LoVo (cell line): Measurements from ENCODE around the gene PXK.

Experiments
- DNase-seq: peaks from one replicate; pipeline ENCODE4 v3.0.0-alpha.2; 2016; ENCODE audit warnings: low spot score

PXK gene

GRCh38 chr3:58466899-58467563 is 134.3 kb downstream of the PXK start:
- no peak for DNase-seq

DNA sequence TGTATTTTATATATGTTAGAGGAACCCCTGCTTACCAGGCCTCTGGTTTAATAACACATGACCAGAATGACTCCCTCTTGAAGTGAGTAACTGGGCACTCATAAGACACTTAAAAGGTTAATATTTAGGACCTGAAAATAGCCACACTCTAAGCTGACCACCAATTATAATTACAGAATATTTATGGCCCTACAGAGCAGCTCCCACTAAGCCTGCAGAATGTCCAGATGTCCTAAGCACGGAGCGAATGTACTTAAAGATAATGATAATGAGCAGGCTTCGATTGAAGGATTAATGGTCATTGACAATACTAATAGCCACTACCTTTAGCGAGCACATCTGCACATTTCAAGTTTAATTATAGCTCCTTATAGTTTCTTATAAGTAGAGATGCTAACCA is 136.4 kb downstream of the PXK start:
- no peak for DNase-seq

DNA sequence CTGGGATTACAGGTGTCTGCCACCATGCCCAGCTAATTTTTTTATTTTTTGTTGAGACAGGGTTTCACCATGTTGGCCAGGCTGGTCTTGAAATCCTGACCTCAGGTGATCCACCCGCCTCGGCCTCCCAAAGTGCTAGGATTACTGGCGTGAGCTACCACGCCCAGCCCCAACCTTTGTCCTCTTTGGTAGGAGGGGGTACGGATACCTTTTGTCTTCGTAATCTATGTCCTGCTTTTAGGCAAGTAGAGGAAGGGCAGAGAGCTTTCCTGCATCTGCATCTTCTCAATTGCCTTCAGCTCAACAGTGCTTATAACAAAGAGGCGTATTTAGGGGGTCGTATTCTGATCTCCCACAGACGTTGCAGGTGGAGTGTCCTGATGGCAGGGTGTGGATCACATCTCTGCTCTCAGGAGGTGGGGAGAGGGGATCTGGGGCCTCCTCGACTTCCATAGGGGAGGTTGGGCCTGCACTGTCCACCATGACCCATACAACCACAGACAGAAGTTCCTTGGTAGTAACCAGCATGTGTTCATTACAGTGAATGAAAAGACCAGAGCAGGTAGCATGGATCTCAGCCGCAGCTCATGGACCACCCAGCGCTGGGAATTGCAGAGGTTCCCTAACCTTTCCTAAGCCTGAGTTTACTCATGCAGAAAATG is 137.8 kb downstream of the PXK start:
- no peak for DNase-seq

DNA sequence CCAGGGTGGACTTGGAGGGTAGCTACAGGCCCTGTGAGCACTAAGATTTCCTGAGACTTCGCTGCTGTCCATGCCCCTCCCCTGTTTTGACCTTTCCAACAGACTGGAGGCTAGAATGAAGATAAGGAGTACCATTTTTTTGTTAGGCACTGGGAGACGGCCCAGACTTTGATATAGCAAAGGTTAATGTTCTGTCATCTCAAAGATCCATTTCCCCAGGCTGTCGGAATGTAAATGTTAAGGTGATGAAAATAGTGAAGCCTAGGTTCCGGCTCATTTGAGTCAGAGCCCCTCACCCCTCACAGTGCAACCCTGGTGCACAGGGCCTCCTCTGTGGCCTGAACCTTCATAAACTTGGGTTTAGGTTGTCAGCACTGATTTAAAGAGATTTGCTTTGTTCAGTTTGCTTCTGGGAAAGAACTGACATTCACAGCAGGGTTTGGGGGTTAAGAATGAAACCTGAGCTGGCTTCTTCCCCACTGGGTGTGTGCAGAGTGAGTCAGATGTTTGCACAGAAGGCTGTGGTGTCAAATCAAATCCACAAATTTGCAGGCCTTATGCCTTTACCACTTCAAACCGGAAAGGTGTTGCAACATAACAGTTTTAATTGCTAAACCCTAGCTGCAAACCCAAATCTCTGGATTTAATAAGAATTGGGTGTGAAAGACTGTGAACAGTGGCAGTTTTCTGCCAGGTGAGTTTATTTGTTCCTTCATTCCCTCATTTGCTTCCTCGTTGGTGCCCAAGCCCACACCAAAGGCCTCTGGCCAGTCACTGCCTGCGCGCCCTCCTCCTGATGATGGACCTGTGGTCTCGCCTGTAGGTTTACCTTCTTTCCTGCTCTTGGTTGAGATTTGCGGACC is 138.6 kb downstream of the PXK start:
- peak; percentile 90 for DNase-seq

GRCh38 chr3:58473275-58473674 is 140.6 kb downstream of the PXK start:
- no peak for DNase-seq

- DNase-seq = no peak
Measured at GRCh38 chr3:58474348-58474911, 141.7 kb downstream of the PXK start.

- no peak for DNase-seq
Measured at GRCh38 chr3:58474967-58475578, 142.4 kb downstream of the PXK start.
